Left colon (tissue), 2 donors: ENCODE data around the gene RBM34. TPM values are rescaled to one million over a fixed set of nuclear protein-coding genes. Genes with fewer than 3 reads are reported as not detected.
"Not testable (repeated sequence)": the region's sequence is repeated elsewhere in the genome, so short reads cannot be mapped to it uniquely, and the experiment has no call there.

Experiments used
- ATAC-seq: fragments of 200-7000 bp; cut with Tn5 transposase; one replicate; pipeline ENCODE4 v1.9.1; 2020; ENCODE audit warnings: mild to moderate bottlenecking, moderate library complexity
- DNase-seq, 2 donors: peaks; one replicate each; pipeline ENCODE4 v3.0.0-alpha.2; 2020
- intact Hi-C, 2 donors: fragments of 100-400 bp; cut with DNase I in 1 of 2; cut with micrococcal nuclease in 1 of 2; formaldehyde crosslinking; loops; one replicate each; pipeline versions ENCODE4 v1.11.2 to v1.14.0; 2022; cut with DNase I, micrococcal nuclease
- total RNA-seq, 2 donors: library from RNA; stranded (reverse); fragmentation: NEBNext Ultra II Directional; extraction: Animal tissue kit (Norgen Biotek cat#: 25700); gene quantifications; one replicate each; pipeline ENCODE4 v1.2.1, GENCODE V29; 2021
- donor health status: DM: no; HTN: no; CAD: no.
- donor health status: DM: yes; HTN: yes; CAD: no.

RBM34 gene
- total RNA-seq, 2 donors from 2014 or later = 50.8 to 58.7 TPM

DNA sequence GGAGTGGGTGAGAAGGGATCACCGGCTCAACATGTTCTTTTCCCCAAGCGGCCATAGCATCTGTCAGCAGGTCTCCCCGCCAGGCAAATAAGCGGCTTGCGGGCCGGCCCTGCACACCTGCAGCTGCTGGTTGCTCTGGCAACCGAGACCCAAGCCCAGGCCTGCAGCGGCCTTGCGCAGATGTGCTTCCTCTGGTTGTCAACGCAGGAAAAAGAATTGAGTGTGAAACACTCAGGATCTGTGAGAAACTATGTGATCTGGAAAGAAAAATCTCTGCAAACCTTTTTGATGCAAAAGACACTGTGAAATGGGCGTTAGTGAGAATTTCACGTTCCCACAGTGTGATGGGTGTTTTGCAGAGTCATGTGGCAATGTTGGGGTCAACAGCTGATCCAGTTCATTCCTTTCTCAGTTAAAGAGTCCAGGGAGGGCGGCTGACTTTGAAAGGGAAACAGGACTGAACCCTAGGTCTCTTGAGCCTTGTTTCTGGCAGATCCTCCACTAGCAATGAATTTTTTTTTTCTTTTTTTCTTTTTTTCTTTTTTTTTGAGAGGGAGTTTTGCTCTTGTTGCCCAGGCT, 60.8 kb downstream of the RBM34 start:
- no peak for DNase-seq
- intact Hi-C loops = loop anchor here in 1 of 2 donors (10.0 kb wide), 1 partner anchor 315 kb away; no protein-coding TSS in a partner anchor
- ATAC-seq = no peak

- DNase-seq = no peak
Observed at GRCh38 chr1:235098991-235099390, 62.1 kb downstream of the RBM34 start.

GRCh38 chr1:235098547-235098946, 62.5 kb downstream of the RBM34 start:
- no peak for ATAC-seq

More at GRCh38 chr1:235098991-235099390, 62.1 kb downstream of the RBM34 start:
- no peak for ATAC-seq
- intact Hi-C loops = no loop called here

GRCh38 chr1:235097501-235097900, 63.5 kb downstream of the RBM34 start:
- ATAC-seq, DNase-seq, intact Hi-C loops: not testable (repeated sequence)

More at GRCh38 chr1:235098547-235098946, 62.5 kb downstream of the RBM34 start:
- no peak for DNase-seq
- intact Hi-C loops = no loop called here

- ATAC-seq (no peak), DNase-seq (no peak)
- intact Hi-C loops = no loop called here
Observed at GRCh38 chr1:235095938-235096562, 65.0 kb downstream of the RBM34 start.

DNA sequence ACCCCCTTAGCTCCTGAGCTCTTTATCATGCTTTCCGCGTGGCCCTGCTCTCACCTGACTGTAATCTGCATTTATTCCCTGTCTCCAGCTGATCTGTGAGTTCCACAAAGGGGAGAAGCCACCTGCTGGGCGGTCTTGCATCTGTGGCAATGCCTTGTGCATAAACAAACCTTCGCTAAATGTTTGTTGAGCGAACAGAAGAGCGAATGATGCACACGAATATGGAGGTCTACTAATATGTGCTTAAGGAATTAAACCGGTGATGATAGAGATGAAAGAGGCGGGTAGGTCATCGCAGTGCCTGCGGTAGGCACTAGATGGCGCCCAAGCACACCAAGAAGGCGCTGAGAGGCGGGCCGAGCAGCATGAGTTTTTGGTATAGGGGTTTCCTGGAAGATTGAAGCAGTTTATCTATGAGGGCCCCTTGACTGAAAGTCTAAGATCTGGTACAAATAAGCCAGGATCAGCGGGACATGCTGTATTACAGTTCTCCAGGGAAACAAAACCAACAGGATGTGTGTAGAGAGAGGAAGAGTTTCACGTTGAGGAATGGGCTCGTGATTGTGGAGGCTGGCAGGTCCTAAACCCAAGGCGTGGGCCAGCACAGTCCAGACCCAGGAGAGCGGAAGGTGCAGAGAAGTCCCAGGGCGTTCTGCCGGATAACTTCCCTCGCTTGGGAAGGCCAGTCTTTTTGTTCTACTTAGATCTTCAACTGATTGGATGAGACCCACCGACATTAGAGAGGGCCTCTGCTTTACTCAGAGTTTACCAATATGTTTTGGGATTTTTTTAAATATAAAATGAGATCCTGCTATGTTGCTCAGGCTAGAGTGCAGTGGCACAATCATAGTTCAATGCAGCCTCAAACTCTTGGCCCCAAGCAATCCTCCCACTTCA, 67.1 kb downstream of the RBM34 start:
- intact Hi-C loops = no loop called here
- DNase-seq (peak; percentile 63 to 87), ATAC-seq (peak; percentile 76)

GRCh38 chr1:235093013-235093695, 67.9 kb downstream of the RBM34 start:
- DNase-seq = peak; percentile 50 to 71
- intact Hi-C loops = no loop called here
- peak; percentile 79 for ATAC-seq

DNA sequence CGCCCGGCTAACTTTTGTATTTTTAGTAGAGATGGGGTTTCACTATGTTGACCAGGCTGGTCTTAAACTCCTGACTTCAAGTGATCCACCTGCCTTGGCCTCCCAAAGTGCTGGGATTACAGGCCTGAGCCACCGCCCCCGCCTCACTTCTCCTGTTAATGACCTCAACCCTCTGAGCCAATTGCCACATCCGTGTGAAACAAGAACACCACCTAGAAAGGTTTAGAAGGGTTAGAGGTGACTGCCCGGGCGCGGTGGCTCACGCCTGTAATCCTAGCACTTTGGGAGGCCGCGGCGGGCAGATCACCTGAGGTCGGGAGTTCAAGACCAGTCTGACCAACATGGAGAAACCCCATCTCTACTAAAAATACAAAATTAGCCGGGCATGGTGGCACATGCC, 68.6 kb downstream of the RBM34 start:
- DNase-seq, ATAC-seq, intact Hi-C loops: not testable (repeated sequence)

DNA sequence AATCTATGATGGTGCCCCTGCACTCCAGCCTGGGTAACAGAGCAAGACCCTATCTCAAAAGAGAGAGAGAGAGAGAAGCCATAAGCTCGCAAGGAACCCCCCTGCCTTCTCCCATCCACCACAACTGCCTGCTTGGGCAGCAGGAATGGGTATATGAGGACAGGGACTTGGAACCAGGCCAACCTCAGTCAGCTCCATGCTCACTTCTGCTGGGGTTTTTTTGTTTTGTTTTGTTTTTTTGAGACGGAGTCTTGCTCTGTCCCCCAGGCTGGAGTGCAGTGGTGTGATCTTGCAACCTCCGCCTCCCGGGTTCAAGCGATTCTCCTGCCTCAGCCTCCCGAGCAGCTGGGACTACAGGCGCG, 69.0 kb downstream of the RBM34 start:
- DNase-seq, intact Hi-C loops: not testable (repeated sequence)

GRCh38 chr1:235091319-235092044, 69.6 kb downstream of the RBM34 start:
- ATAC-seq, DNase-seq, intact Hi-C loops: not testable (repeated sequence)

More for the DNA sequence above, 69.0 kb downstream of the RBM34 start:
- ATAC-seq = not testable (repeated sequence)

DNA sequence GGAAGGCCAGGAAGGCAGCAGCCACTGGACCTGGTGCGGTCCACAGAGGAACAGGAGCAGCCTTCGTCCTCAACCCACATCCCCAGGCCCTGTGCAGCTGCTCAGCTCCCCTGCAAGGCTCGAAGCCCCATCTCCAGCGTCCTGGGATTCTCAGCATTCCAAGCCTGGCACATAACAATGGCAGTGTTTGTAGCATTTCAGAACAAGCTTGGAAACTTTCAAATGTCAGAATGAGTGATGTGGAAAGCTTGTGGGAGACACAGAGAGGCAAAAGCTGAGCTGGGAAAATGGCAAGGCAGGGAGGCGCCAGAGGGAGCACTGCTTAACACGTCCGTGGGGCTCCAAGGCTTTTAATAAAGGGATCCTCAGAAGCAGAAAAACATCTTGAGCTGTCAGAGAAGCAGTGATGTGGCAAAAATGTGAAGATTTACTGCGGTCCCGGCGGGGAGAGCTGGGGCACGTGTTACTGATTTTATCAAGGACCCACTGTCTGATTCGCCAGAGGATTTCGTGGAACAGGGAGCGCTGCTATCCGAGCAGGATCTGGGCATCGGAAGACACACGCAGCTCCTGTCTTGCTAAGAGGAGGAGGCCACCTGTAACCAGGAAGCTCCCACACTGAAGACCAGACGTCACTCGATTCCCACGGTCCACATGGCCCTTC, 70.5 kb downstream of the RBM34 start:
- ATAC-seq = no peak
- no peak for DNase-seq
- intact Hi-C loops = no loop called here

DNA sequence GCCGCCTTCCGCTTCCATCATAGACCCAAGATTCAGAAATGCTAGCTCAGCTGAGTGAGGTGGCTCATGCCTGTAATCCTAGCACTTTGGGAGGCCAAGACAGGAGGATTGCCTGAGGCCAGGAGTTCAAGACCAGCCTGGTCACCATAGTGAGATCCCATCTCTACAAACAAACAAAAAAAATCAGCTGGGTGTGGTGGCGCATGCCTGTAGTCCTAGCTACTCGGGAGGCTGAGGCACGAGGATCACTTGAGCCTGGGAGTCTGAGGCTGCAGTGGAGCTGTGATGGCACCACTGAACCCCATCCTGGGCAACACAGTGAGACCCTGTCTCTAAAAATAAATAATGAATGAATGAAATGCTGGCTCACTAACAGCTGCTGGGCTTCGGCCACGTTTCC, 72.1 kb downstream of the RBM34 start:
- ATAC-seq (no peak), DNase-seq (peak in 1 of 2 donors; percentile 17)
- intact Hi-C loops = loop anchor here (5.0 to 10.0 kb wide), 2 partner anchors 494 to 592 kb away; no protein-coding TSS in a partner anchor

- ATAC-seq (no peak), DNase-seq (no peak)
- intact Hi-C loops = loop anchor here (5.0 to 10.0 kb wide), 2 partner anchors 494 to 591 kb away; no protein-coding TSS in a partner anchor
Observed at GRCh38 chr1:235088430-235088829, 72.6 kb downstream of the RBM34 start.

DNA sequence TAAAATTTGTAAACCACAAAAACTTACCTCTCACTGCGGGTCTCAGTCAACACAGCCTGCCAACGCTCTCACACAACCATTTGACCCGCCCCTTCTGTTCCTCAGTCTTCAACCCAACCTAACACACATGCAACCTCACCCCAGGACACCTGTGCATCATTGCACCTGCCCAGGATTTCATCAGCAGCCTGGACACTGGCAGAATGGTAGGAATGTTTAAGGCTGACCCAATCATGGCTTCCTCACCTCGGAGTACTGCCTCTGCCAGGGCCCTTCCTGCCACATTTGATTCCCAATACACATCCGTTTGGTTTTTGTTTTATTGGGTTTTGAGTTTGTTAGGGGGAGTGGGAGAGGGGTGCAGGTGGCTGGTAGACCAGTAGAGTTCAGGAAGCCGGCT, 73.1 kb downstream of the RBM34 start:
- intact Hi-C loops = loop anchor here (5.0 to 10.0 kb wide), 2 partner anchors 493 to 591 kb away; no protein-coding TSS in a partner anchor
- ATAC-seq (no peak), DNase-seq (peak in 1 of 2 donors; percentile 25)

- DNase-seq, ATAC-seq: not testable (repeated sequence)
- intact Hi-C loops = loop anchor here (5.0 to 10.0 kb wide), 2 partner anchors 491 to 588 kb away; no protein-coding TSS in a partner anchor
Observed at GRCh38 chr1:235085411-235086117, 75.5 kb downstream of the RBM34 start.
